Activated CD4-positive, CD25-positive, alpha-beta regulatory T cell treated with anti-CD3 and anti-CD28 coated beads, Interleukin-2, amount 50 U/mL, for 72 hours (primary cell): ENCODE results near the gene WRAP53.

ENCODE experiments used
- DNase-seq: peaks from one replicate; pipeline ENCODE4 v3.0.0; 2021

WRAP53 gene

GRCh38 chr17:7684851-7685532 lies 3.3 kb upstream of the WRAP53 start:
- DNase-seq, result no peak

DNA sequence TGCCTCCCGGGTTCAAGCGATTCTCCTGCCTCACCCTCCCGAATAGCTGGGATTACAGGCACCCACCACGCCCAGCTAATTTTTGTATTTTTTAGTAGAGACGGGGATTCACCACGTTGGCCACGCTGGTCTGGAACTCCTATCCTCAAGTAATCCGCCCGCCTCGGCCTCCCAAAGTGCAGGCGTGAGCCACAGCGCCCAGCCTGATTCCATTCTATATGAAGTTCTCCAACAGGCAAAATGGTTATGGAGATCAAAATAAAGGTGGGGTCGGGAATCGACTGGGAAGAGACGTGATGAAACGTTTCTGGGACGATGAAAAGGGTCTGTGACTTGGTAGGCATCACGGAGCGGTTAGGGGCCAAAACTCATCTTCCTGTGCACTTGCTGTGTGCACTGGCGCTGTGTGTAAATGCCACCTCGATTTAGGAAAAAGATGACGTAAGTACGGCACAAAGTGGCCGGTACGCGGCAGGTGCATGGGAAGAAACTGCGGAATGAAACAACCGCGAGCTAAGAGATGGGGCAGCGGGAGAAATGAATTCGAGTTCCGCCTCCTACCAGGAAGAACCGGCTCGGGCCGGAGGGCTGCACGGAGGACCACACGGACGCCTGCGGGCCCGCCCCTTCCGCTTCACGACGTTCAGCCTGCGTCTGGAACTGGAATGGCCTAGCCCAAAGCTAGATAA lies 2.6 kb upstream of the WRAP53 start:
- peak; percentile 85 for DNase-seq

GRCh38 chr17:7686222-7687071 lies 1.8 kb upstream of the WRAP53 start:
- peak; percentile 75 for DNase-seq

- peak; percentile 84 for DNase-seq
Observed at GRCh38 chr17:7687072-7687907, 987 bp upstream of the WRAP53 start, which contains the start of gene TP53. TP53 (minus strand) TSS chr17:7687490; CDS start chr17:7676594, 10,896 bp downstream.

DNA sequence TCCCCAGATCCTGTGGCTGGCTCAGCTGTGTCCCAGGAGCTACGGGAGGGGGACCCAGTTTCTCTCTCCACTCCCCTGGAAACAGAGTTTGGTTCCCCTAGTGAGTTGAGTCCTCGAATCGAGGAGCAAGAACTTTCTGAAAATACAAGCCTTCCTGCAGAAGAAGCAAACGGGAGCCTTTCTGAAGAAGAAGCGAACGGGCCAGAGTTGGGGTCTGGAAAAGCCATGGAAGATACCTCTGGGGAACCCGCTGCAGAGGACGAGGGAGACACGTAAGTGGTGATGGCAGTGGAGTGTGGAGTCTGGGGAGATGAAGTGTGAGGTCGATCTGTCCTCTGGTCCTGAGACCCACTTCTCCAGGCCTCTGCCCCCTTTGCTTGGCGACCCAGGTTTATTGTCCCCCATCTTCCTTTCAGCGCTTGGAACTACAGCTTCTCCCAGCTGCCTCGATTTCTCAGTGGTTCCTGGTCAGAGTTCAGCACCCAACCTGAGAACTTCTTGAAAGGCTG lies 585 bp downstream of the WRAP53 start:
- no peak for DNase-seq

- no peak for DNase-seq
Observed at GRCh38 chr17:7695586-7695985, 7.3 kb downstream of the WRAP53 start.

DNA sequence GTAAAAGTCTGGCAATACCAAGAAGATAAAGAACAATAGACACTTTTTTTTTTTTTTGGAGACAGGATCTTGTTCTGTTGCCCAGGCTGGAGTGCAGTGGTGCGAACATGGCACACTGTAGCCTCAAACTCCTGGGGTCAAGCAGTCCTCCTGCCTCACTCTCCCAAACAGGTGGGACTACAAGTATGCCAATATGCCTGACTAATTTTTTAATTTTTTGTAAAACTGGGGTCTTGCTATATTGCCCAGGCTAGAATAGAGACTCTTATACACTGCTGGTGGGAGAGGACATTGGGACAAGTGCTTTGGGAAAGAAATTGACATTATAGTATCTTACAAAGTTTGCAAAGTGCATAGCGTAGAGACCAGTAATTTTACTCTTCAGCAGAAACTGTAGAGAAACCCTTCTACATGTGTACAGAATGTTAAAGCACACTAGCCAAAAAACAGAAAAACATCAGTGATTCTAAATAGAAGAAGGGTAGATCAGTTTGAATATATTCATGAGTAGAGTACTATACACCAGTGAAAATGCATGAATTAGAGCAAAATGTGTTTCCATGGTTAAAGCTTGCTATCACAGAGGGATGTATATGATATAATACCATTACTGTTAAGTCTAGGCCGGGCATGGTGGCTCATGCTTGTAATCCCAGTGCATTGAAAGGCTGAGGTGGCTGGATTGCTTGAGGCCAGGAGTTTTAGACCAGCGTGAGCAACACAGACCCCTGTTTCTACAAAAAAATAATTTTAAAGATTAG lies 9.7 kb downstream of the WRAP53 start:
- no peak for DNase-seq

GRCh38 chr17:7700510-7700909 lies 12.2 kb downstream of the WRAP53 start:
- no peak for DNase-seq

GRCh38 chr17:7701681-7702080 lies 13.4 kb downstream of the WRAP53 start:
- DNase-seq, result no peak

GRCh38 chr17:7702776-7703175 lies 14.5 kb downstream of the WRAP53 start:
- DNase-seq, result no peak

- no peak for DNase-seq
Observed at GRCh38 chr17:7703584-7704479, 15.6 kb downstream of the WRAP53 start.

DNA sequence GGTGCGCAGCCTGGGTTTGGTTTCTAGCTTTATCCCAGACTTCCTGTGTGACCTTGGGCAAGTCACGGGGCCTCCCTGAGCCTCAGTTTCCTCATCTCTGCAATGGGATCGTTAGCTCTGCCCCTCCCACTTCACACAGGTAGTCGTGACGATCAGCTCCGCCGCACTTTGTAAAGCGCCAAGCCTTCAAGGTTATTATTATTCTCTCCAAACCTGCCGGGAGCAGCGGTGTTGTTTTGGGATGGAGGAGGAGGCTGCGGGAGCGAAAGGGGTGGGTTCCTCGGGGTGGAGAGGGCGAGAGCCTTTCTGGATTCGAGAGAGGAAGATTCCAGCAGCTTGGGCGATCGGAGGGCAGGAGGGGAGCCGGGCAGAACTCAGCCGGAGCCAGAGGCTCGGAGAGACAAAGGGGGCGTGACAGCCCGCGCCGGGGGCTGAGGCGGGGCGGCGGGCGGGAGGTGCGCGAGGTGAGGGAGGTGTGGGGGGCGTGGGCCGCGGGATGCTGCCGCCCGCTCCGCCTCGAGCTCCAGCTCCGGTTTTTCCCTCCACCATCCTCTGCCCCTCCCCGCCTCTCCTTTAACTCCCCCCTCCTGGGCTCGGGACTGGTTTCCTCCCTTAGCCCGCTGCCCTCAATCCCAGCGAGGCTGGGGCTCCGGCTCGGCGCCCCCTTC lies 16.5 kb downstream of the WRAP53 start, which contains the start of gene EFNB3:
Gene EFNB3 (plus strand): TSS at position 602 of the 668 bp plus-strand sequence. CDS start 397 bp downstream, outside the sequence.
- no peak for DNase-seq

- no peak for DNase-seq
Observed at GRCh38 chr17:7705269-7706255, 17.3 kb downstream of the WRAP53 start.

- DNase-seq, result no peak
Observed at GRCh38 chr17:7706631-7707354, 18.5 kb downstream of the WRAP53 start.

DNA sequence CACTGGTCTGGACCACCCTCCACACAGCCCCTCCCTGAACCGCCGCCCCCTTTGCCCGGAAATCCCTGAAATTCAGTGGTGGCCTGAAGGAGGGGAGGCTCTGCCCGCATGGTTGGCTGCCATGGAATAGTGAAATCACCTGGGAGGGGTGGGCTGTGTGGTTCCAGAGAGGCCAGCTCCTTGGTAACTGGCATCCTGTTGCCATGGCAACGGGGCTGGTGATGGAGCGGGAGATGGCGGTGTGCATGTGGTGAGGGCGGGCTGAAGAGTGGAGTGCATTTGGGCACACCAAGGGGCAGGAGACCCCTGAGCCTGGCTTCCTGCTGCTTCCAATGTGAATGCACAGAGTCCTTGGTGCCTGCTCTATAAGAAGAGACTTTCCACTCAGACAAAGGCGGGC lies 19.2 kb downstream of the WRAP53 start:
- DNase-seq, result no peak

- no peak for DNase-seq
Observed at GRCh38 chr17:7707858-7708750, 19.8 kb downstream of the WRAP53 start.

DNA sequence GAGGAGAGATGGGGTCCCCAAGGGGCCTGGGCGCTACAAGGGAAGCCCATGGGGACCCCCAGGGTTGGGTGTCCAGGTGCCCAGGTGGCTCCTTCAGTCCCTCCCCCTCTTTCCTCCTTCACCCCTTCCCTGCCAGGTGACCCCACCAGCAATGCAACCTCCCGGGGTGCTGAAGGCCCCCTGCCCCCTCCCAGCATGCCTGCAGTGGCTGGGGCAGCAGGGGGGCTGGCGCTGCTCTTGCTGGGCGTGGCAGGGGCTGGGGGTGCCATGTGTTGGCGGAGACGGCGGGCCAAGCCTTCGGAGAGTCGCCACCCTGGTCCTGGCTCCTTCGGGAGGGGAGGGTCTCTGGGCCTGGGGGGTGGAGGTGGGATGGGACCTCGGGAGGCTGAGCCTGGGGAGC lies 20.8 kb downstream of the WRAP53 start:
- no peak for DNase-seq
